Ishikawa (cell line): ENCODE measurements around the gene SIX4.

ENCODE experiments used
- CEBPB ChIP-seq: IDR thresholded peaks from 2 replicates; pipeline ENCODE4 v1.6.1; 2012
- CREB1 ChIP-seq: IDR thresholded peaks from 2 replicates; pipeline ENCODE4 v1.6.1; 2012; ENCODE audit warnings: low read depth
- EGR1 ChIP-seq: IDR thresholded peaks from 2 replicates; pipeline ENCODE4 v1.6.1; 2012
- EP300 ChIP-seq: IDR thresholded peaks from 2 replicates; pipeline ENCODE4 v1.6.1; 2012; ENCODE audit warnings: borderline replicate concordance
- MAX ChIP-seq: IDR thresholded peaks from 2 replicates; pipeline ENCODE4 v1.6.1; 2012
- NFIC ChIP-seq: IDR thresholded peaks from 2 replicates; pipeline ENCODE4 v1.6.1; 2012
- RAD21 ChIP-seq: IDR thresholded peaks from 2 replicates; pipeline ENCODE4 v1.6.1; 2012; ENCODE audit warnings: low read depth
- REST ChIP-seq: IDR thresholded peaks from 2 replicates; pipeline ENCODE4 v1.6.1; 2012; ENCODE audit warnings: low read depth, mild to moderate bottlenecking
- TAF1 ChIP-seq: IDR thresholded peaks from 2 replicates; pipeline ENCODE4 v1.6.1; 2012; ENCODE audit warnings: low read depth, mild to moderate bottlenecking
- TCF12 ChIP-seq: IDR thresholded peaks from 2 replicates; pipeline ENCODE4 v1.6.1; 2012; ENCODE audit warnings: low read depth
- TEAD4 ChIP-seq: IDR thresholded peaks from 2 replicates; pipeline ENCODE4 v1.6.1; 2012
- USF1 ChIP-seq: IDR thresholded peaks from 2 replicates; pipeline ENCODE4 v1.6.1; 2012

GRCh38 chr14:60735416-60735815 lies 11.3 kb upstream of the SIX4 start:
- TF ChIP-seq MAX, result no peak
- no peak for TF ChIP-seq EP300
- TF ChIP-seq CEBPB, result no peak
- TF ChIP-seq TEAD4, result no peak
- TF ChIP-seq REST, result no peak
- no peak for TF ChIP-seq TAF1
- TF ChIP-seq NFIC, result no peak
- no peak for TF ChIP-seq USF1
- TF ChIP-seq EGR1, result no peak
- TF ChIP-seq RAD21, result no peak
- no peak for TF ChIP-seq TCF12
- no peak for TF ChIP-seq CREB1
